ENCODE measurements around the gene DCUN1D3.

The DCUN1D3 gene

DNA sequence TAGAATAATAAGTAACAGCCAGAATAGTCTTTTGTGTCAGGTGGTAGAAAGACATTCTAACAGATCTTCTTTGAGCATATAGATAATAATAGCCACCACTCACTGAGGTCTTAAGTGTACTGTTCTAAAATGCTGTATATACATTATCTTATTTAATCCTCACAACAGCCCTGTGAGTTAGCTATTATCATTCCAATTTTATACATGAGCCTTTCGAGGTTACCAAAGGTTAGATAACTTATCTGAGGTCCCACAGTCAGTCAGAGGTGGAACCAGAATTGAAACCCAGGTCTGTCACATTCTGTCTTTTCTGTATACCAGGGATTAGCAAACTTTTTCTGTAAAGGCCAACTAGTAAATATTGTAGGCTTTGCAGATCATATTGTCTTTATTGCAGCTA is 70.6 kb downstream of the DCUN1D3 start:
- Histone ChIP-seq H3K36me3 (ENCODE audit: insufficient read depth, low read length) (peaks cover 18% of the 10 kb centered on the region; the same call in 1 of the 2 replicates), H3K79me2 (ENCODE audit: control insufficient read depth, insufficient read depth, low read length, unreplicated experiment) (no peaks in the 10 kb centered on the region), H3K4me1 (ENCODE audit: control insufficient read depth, insufficient read depth, low read length, unreplicated experiment) (no peaks in the 10 kb centered on the region), H3K4me3 (ENCODE audit: low read depth, low read length) (no peak overlapping the region), H2AFZ (ENCODE audit: low read length, unreplicated experiment) (no peak overlapping the region), H3K27me3 (ENCODE audit: insufficient read depth, low read length) (no peaks in the 10 kb centered on the region), H3K27ac (ENCODE audit: low read depth, low read length) (no peak overlapping the region)

DNA sequence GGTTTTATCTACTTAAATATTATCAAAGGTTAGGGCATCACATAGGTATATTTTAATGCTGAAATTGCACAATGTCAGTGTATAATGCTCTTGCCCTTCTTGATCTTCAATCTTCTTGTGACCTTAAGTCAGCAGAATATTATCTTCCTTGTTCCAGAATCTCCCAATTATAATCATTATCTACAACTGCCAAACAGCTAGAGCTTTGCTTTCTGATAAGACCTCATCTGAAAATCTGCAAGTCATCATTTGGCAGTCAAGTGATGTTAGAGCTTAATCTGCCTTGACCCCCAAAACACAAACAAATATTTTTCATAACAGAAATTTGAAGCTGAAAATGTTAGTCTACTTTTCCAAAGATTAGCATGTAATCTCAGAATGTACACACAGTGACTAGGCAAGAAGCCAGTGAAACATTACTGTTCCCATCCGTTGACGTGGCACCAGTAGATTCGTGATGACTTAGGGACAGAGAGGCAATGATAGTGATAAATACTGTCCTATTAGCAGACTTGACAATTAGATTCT is 74.1 kb downstream of the DCUN1D3 start:
- no peak overlapping the region for H2AFZ ChIP-seq (ENCODE audit: low read length, unreplicated experiment)
- no peak overlapping the region for H3K4me3 ChIP-seq (ENCODE audit: low read depth, low read length)
- H3K27ac ChIP-seq (ENCODE audit: low read depth, low read length), result no peak overlapping the region
- H3K36me3 ChIP-seq (ENCODE audit: insufficient read depth, low read length), result peaks cover 13% of the 10 kb centered on the region; the same call in 1 of the 2 replicates
- no peaks in the 10 kb centered on the region for H3K79me2 ChIP-seq (ENCODE audit: control insufficient read depth, insufficient read depth, low read length, unreplicated experiment)
- no peaks in the 10 kb centered on the region for H3K27me3 ChIP-seq (ENCODE audit: insufficient read depth, low read length)
- no peaks in the 10 kb centered on the region for H3K4me1 ChIP-seq (ENCODE audit: control insufficient read depth, insufficient read depth, low read length, unreplicated experiment)

GRCh38 chr16:20822521-20823325 is 77.4 kb downstream of the DCUN1D3 start:
- Histone ChIP-seq H3K79me2 (ENCODE audit: control insufficient read depth, insufficient read depth, low read length, unreplicated experiment) (no peaks in the 10 kb centered on the region), H3K4me3 (ENCODE audit: low read depth, low read length) (no peak overlapping the region), H3K27me3 (ENCODE audit: insufficient read depth, low read length) (no peaks in the 10 kb centered on the region), H3K36me3 (ENCODE audit: insufficient read depth, low read length) (peaks cover 18% of the 10 kb centered on the region), H3K4me1 (ENCODE audit: control insufficient read depth, insufficient read depth, low read length, unreplicated experiment) (no peaks in the 10 kb centered on the region), H3K27ac (ENCODE audit: low read depth, low read length) (no peak overlapping the region), H2AFZ (ENCODE audit: low read length, unreplicated experiment) (no peak overlapping the region)

GRCh38 chr16:20821682-20822081 is 78.5 kb downstream of the DCUN1D3 start:
- Histone ChIP-seq H3K27me3 (ENCODE audit: insufficient read depth, low read length) (no peaks in the 10 kb centered on the region), H3K36me3 (ENCODE audit: insufficient read depth, low read length) (peaks cover 12% of the 10 kb centered on the region; the same call in 1 of the 2 replicates), H3K79me2 (ENCODE audit: control insufficient read depth, insufficient read depth, low read length, unreplicated experiment) (no peaks in the 10 kb centered on the region), H3K4me3 (ENCODE audit: low read depth, low read length) (no peak overlapping the region), H2AFZ (ENCODE audit: low read length, unreplicated experiment) (no peak overlapping the region), H3K4me1 (ENCODE audit: control insufficient read depth, insufficient read depth, low read length, unreplicated experiment) (no peaks in the 10 kb centered on the region), H3K27ac (ENCODE audit: low read depth, low read length) (no peak overlapping the region)

DNA sequence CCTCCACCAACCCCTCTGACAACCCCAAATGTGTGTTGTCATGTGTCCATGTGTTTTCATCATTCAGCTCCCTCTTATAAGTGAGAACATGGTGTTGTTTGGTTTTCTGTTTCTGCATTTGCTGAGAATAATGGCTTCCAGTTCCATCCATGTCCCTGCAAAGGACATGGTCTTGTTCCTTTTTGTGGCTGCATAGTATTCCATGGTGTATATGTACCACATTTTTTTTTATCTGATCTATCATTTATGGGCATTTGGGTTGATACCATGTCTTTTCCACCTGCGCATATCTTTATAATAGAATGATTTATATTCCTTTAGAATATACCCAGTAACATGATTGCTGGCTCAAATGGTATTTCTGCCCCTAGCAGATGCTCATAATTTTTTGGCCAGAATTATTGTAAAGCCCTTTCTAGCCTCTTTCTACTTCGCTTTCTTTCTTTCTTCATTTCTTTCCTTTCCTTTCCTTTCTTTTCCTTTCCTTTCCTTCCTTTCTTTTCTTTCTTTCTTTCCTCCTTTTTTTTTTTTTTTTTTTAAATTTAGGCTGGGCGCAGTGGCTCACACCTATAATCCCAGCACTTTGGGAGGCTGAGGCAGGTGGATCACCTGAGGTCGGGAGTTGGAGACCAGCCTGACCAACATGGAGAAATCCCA is 81.1 kb downstream of the DCUN1D3 start:
- no peaks in the 10 kb centered on the region for H3K4me1 ChIP-seq (ENCODE audit: control insufficient read depth, insufficient read depth, low read length, unreplicated experiment)
- peaks cover 5% of the 10 kb centered on the region; the same call in 1 of the 2 replicates for H3K36me3 ChIP-seq (ENCODE audit: insufficient read depth, low read length)
- no peak overlapping the region for H3K27ac ChIP-seq (ENCODE audit: low read depth, low read length)

GRCh38 chr16:20814784-20815183 is 85.4 kb downstream of the DCUN1D3 start:
- Histone ChIP-seq H3K36me3 (ENCODE audit: insufficient read depth, low read length) (peaks cover 11% of the 10 kb centered on the region; the same call in 1 of the 2 replicates), H3K27ac (ENCODE audit: low read depth, low read length) (no peak overlapping the region), H3K27me3 (ENCODE audit: insufficient read depth, low read length) (no peaks in the 10 kb centered on the region), H3K4me3 (ENCODE audit: low read depth, low read length) (no peak overlapping the region), H2AFZ (ENCODE audit: low read length, unreplicated experiment) (no peak overlapping the region), H3K79me2 (ENCODE audit: control insufficient read depth, insufficient read depth, low read length, unreplicated experiment) (peaks cover 5% of the 10 kb centered on the region), H3K4me1 (ENCODE audit: control insufficient read depth, insufficient read depth, low read length, unreplicated experiment) (no peaks in the 10 kb centered on the region)

More for the DNA sequence above, 81.1 kb downstream of the DCUN1D3 start:
- no peaks in the 10 kb centered on the region for H3K79me2 ChIP-seq (ENCODE audit: control insufficient read depth, insufficient read depth, low read length, unreplicated experiment)
- H3K4me3 ChIP-seq (ENCODE audit: low read depth, low read length), result no peak overlapping the region
- H2AFZ ChIP-seq (ENCODE audit: low read length, unreplicated experiment), result no peak overlapping the region
- H3K27me3 ChIP-seq (ENCODE audit: insufficient read depth, low read length), result no peaks in the 10 kb centered on the region

- peaks cover 16% of the 10 kb centered on the region for H3K79me2 ChIP-seq (ENCODE audit: control insufficient read depth, insufficient read depth, low read length, unreplicated experiment)
- no peaks in the 10 kb centered on the region for H3K27me3 ChIP-seq (ENCODE audit: insufficient read depth, low read length)
- H3K36me3 ChIP-seq (ENCODE audit: insufficient read depth, low read length), result peaks cover 6% of the 10 kb centered on the region; the same call in 1 of the 2 replicates
- H2AFZ ChIP-seq (ENCODE audit: low read length, unreplicated experiment), result no peak overlapping the region
- H3K4me1 ChIP-seq (ENCODE audit: control insufficient read depth, insufficient read depth, low read length, unreplicated experiment), result peaks cover 8% of the 10 kb centered on the region
- H3K4me3 ChIP-seq (ENCODE audit: low read depth, low read length), result no peak overlapping the region
- no peak overlapping the region for H3K27ac ChIP-seq (ENCODE audit: low read depth, low read length)
Observed at GRCh38 chr16:20812510-20812909, 87.6 kb downstream of the DCUN1D3 start.

DNA sequence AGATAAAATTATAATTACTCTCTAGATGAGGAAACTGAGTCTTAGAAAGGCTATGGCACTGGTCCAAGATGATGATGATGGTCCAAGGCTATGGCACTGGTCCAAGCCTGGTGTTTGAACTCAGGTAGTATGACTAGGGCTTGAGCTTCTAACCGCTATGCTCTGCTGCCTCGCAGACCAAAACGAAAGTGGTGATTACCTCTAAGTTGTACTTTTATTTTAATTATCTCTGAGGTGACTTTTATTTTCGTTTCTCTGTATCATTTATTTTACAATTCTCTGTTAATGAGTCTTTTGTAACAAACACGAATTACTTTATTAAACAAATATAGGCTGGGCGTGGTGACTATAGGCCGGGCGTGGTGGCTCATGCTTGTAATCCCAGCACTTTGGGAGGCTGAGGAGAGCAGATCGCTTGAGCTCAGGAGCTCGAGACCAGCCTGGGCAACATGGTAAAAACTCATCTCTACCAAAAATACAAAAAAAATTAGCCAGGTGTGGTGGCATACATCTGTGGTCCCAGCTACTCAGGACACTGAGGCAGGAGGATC is 88.2 kb downstream of the DCUN1D3 start:
- Histone ChIP-seq H3K27ac (ENCODE audit: low read depth, low read length) (no peak overlapping the region), H3K36me3 (ENCODE audit: insufficient read depth, low read length) (peaks cover 6% of the 10 kb centered on the region; the same call in 1 of the 2 replicates), H2AFZ (ENCODE audit: low read length, unreplicated experiment) (no peak overlapping the region), H3K27me3 (ENCODE audit: insufficient read depth, low read length) (no peaks in the 10 kb centered on the region), H3K79me2 (ENCODE audit: control insufficient read depth, insufficient read depth, low read length, unreplicated experiment) (peaks cover 16% of the 10 kb centered on the region), H3K4me3 (ENCODE audit: low read depth, low read length) (no peak overlapping the region), H3K4me1 (ENCODE audit: control insufficient read depth, insufficient read depth, low read length, unreplicated experiment) (peaks cover 9% of the 10 kb centered on the region)

- Histone ChIP-seq H3K4me3 (ENCODE audit: low read depth, low read length) (peak overlapping the region; percentile 86), H2AFZ (ENCODE audit: low read length, unreplicated experiment) (no peak overlapping the region), H3K27ac (ENCODE audit: low read depth, low read length) (no peak overlapping the region), H3K27me3 (ENCODE audit: insufficient read depth, low read length) (no peaks in the 10 kb centered on the region), H3K79me2 (ENCODE audit: control insufficient read depth, insufficient read depth, low read length, unreplicated experiment) (peaks cover 16% of the 10 kb centered on the region), H3K4me1 (ENCODE audit: control insufficient read depth, insufficient read depth, low read length, unreplicated experiment) (peaks cover 16% of the 10 kb centered on the region), H3K36me3 (ENCODE audit: insufficient read depth, low read length) (no peaks in the 10 kb centered on the region)
Observed at GRCh38 chr16:20807862-20808261, 92.3 kb downstream of the DCUN1D3 start.

DNA sequence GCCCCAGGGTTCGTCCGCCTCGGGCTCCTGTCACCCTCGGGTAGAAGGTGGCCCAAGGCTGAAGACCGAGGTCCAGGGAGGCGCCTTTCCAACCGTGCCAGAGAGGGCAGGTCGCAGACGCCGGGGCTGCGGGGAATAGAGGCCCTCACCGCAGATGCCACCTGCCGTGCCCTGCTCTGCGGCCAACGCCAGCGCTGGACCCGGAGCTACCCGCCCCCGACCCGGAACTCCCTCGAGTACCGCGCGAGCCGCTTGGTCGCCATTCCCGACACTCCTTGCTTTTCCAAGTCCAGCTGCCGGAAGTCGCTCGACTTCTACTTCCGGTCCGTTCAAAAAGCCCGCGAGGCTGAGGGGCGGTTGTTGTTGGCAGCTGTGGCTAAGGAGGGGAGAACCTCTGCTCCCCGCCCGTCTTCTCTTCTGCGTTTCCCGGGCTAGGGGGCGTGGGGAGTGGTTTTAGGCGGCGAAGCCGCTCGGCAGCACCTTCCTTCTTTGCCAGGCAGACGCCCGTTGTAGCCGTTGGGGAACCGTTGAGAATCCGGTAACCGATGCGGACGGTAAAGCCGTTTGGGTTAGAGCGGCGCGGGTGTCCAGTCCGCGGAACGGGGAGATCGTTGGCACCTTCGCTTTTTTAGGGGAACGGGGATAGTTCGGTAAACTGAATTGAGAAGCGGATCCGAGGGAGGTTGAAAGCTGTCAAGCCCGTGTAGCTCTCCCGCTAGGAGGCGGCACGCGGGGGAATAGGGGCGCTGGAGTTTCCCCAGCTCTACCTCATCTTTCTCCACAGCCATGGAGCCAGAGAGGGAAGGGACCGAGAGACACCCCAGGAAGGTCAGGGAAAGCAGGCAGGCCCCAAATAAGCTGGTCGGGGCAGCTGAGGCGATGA is 93.7 kb downstream of the DCUN1D3 start, which contains the start of the genes ERI2 and REXO5:
Gene ERI2, minus strand, starts transcription at position 305 of the 883 bp plus-strand sequence. Its CDS starts 42 bp downstream, at position 263.
Gene REXO5, plus strand, starts transcription at position 360 of the 883 bp plus-strand sequence. Its CDS starts 427 bp downstream, at position 787.
- Histone ChIP-seq H3K27me3 (ENCODE audit: insufficient read depth, low read length) (no peaks in the 10 kb centered on the region), H3K27ac (ENCODE audit: low read depth, low read length) (peak within 1 kb of the TSS; percentile 77), H3K79me2 (ENCODE audit: control insufficient read depth, insufficient read depth, low read length, unreplicated experiment) (peaks cover 11% of the 10 kb centered on the region), H3K4me1 (ENCODE audit: control insufficient read depth, insufficient read depth, low read length, unreplicated experiment) (peaks cover 16% of the 10 kb centered on the region), H3K4me3 (ENCODE audit: low read depth, low read length) (peak within 1 kb of the TSS; percentile 86), H2AFZ (ENCODE audit: low read length, unreplicated experiment) (peak within 1 kb of the TSS; percentile 97), H3K36me3 (ENCODE audit: insufficient read depth, low read length) (0 out of 2 replicates have a peak, but pooled peaks cover under 1% of the 10 kb centered on the region)

Data from ACC112 (cell line).